Mesodermal cell (in vitro differentiated cells): ENCODE data around the gene TNRC6B.

Experiments
- H3K27ac ChIP-seq: 2 replicates; pipeline ENCODE4 v1.7.0; 2013; ENCODE audit warnings: mild to moderate bottlenecking, low read depth, low read length, moderate library complexity; ENCODE audit not compliant: severe bottlenecking
- H3K36me3 ChIP-seq: 2 replicates; pipeline ENCODE4 v1.7.1; 2013; ENCODE audit warnings: mild to moderate bottlenecking, low read length, moderate library complexity; ENCODE audit not compliant: control insufficient read depth, insufficient read depth
- H3K4me1 ChIP-seq: one replicate; pipeline ENCODE4 v1.7.1; 2013; ENCODE audit warnings: mild to moderate bottlenecking, low read length; ENCODE audit not compliant: insufficient read depth, control insufficient read depth, poor library complexity, severe bottlenecking
- H3K4me3 ChIP-seq: 2 replicates; pipeline ENCODE4 v1.7.0; 2013; ENCODE audit warnings: low read length, control low read depth, mild to moderate bottlenecking; ENCODE audit not compliant: insufficient read depth, poor library complexity, severe bottlenecking; ENCODE audit errors: extremely low read depth
- H3K9me3 ChIP-seq: 2 replicates; pipeline ENCODE4 v1.7.1; 2013; ENCODE audit warnings: mild to moderate bottlenecking, low read length, moderate library complexity; ENCODE audit not compliant: control insufficient read depth
- WGBS, 2 experiments: methylation state at CpG; one replicate each; pipeline ENCODE4 v1.1.5; 2013; ENCODE audit warnings: missing lambda C conversion rate in 2 of 2; ENCODE audit not compliant: insufficient coverage in 2 of 2; 5-methylcytosine and 5-hydroxymethylcytosine counted together

Gene TNRC6B

DNA sequence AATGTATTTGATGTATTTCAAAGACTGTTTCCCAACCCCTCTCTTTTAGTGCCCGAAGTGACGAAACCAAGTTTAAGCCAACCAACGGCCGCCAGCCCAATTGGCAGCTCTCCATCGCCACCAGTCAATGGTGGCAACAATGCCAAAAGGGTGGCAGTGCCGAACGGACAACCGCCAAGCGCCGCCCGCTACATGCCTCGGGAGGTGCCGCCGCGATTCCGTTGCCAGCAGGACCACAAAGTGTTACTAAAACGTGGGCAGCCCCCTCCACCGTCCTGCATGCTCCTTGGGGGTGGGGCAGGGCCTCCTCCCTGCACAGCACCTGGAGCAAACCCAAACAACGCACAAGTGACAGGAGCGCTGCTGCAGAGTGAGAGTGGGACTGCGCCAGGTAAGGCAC is 84.1 kb downstream of the TNRC6B start:
- Histone ChIP-seq H3K9me3 (peaks cover 4% of the 10 kb centered on the region), H3K36me3 (peaks cover 79% of the 10 kb centered on the region), H3K27ac (no peak overlapping the region), H3K4me3 (no peak overlapping the region), H3K4me1 (peaks cover 9% of the 10 kb centered on the region)
- 96 to 98% methylated on average over 9 to 17 of the region's 21 CpGs for WGBS, 2 experiments

DNA sequence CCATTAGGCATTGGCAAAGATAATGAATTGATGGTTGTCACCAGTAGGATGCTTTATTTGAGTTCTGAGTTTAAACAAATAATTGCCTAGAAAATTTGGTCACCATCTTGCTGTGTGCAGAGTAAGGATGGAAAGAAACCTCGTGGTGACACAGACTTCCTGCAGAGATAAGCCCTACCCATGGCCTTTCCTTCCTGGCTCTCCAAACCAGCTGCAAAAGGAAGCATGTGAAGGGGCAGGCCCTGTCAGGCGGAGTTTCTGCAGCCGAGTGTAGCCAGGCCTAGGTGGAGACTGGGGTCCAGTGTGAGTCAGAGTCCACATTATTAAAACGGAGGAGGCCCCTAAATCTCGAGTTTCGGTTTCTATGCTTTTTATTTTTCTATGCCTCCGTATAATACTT is 85.5 kb downstream of the TNRC6B start:
- 55 to 100% methylated on average over 1 to 3 of the region's 7 CpGs for WGBS, 2 experiments

DNA sequence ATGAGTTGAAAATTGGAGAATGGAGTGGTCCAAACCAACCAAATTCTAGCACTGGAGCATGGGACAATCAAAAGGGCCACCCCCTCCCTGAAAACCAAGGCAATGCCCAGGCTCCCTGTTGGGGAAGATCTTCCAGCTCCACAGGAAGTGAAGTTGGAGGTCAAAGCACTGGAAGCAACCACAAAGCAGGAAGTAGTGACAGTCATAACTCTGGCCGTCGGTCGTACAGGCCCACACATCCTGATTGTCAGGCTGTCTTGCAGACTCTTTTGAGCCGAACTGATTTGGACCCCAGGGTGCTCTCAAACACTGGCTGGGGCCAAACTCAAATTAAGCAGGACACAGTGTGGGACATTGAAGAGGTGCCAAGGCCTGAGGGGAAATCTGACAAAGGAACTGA is 88.1 kb downstream of the TNRC6B start:
- Histone ChIP-seq H3K4me1 (peaks cover 6% of the 10 kb centered on the region), H3K36me3 (peaks cover 82% of the 10 kb centered on the region), H3K9me3 (peaks cover 4% of the 10 kb centered on the region), H3K27ac (no peak overlapping the region), H3K4me3 (no peak overlapping the region)
- WGBS, 2 experiments = 100% methylated on average over 4 of the region's 4 CpGs

More for the DNA sequence above, 85.5 kb downstream of the TNRC6B start:
- H3K4me3 ChIP-seq = no peak overlapping the region
- H3K27ac ChIP-seq = no peak overlapping the region
- peaks cover 9% of the 10 kb centered on the region for H3K4me1 ChIP-seq
- peaks cover 4% of the 10 kb centered on the region for H3K9me3 ChIP-seq
- H3K36me3 ChIP-seq = peaks cover 89% of the 10 kb centered on the region

DNA sequence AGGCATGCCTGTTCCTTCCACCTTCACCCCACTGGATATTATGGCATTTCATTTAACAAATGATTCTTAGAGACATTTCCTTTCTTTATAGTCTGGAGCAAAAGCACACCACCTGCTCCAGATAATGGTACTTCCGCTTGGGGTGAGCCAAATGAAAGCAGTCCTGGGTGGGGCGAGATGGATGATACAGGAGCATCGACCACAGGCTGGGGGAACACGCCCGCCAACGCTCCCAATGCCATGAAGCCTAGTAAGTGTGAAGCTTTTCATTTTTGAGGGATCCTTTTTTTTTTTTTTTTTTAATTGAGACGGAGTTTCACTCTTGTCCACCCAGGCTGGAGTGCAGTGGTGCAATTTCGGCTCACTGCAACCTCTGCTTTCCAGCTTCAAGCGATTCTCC is 92.3 kb downstream of the TNRC6B start:
- Histone ChIP-seq H3K27ac (no peak overlapping the region), H3K36me3 (peaks cover 79% of the 10 kb centered on the region)
- WGBS, 2 experiments = 100% methylated on average over 5 to 7 of the region's 9 CpGs

DNA sequence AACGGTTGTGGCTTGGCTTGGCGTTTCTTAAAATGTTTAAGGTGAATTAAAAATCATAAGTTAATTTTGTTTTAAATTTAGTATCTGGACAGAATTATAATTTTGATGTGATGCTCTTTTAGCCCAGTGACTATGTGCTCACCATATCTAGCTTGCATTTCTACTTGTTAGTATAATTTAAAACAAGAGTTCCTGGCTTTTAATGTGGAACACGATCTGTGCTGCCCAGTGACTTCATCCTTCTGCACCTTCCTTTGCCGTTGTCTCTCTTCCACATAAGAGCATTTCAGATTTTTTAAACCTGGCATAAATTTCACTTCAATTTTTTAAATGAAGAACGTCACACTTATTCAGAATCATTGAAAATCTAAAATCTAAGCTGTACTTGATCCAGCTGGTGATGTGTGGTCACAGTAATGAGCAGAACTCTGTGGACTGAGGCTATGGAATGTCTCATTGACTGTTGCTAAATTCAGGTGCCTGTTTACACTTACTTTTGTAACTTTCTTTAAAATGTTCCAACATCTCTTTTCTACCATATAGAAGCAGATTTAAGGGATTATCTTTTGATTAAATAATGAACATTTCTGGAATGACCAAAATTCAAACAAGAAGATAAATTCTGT is 93.1 kb downstream of the TNRC6B start:
- H3K4me3 ChIP-seq = no peak overlapping the region

More for the DNA sequence above, 92.3 kb downstream of the TNRC6B start:
- no peaks in the 10 kb centered on the region for H3K4me1 ChIP-seq
- H3K9me3 ChIP-seq = no peaks in the 10 kb centered on the region
- H3K4me3 ChIP-seq = no peak overlapping the region

DNA sequence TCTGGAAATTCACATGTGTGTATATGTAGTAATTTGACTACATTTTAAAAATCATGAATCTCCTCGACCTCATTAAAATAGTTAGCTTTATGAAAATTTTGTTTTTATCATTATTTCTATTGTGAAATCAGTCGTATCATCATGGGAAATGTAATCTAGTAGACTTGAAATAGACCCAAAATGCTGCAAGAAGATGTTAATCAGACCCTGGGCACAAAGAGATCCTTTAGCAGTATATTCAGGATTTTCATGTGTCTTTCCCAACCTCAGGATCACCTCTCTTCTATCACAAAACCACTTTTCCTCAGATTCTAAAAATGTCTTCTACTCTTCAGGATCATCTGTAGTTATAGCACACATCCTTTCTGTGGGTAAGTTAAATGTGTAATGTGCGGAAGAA is 93.7 kb downstream of the TNRC6B start:
- peaks cover 79% of the 10 kb centered on the region for H3K36me3 ChIP-seq
- 100% methylated on average over 2 of the region's 3 CpGs; no CpG with 5 or more reads in 1 of the 2 experiments for WGBS, 2 experiments
- no peaks in the 10 kb centered on the region for H3K4me1 ChIP-seq

More for the DNA sequence above, 93.1 kb downstream of the TNRC6B start:
- 97 to 100% methylated on average over 3 to 5 of the region's 5 CpGs for WGBS, 2 experiments
- peaks cover 79% of the 10 kb centered on the region for H3K36me3 ChIP-seq
- no peaks in the 10 kb centered on the region for H3K9me3 ChIP-seq
- no peaks in the 10 kb centered on the region for H3K4me1 ChIP-seq
- no peak overlapping the region for H3K27ac ChIP-seq

DNA sequence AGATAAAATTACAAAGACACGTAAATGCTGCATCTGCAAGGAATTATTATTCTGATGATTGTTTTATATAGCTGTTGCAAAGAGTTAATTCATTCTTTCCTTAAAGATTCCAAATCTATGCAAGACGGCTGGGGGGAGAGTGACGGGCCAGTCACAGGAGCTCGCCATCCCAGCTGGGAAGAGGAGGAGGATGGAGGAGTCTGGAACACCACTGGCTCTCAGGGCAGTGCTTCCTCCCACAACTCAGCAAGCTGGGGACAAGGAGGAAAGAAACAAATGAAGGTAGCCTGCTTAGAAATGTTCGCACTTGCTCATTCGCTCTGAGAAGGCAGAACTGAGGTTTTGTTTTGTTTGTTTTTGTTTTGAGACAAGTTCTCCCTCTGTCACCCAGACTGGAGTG is 95.6 kb downstream of the TNRC6B start:
- WGBS, 2 experiments = 79 to 100% methylated on average over 1 to 2 of the region's 6 CpGs
- no peak overlapping the region for H3K27ac ChIP-seq
- no peaks in the 10 kb centered on the region for H3K4me1 ChIP-seq
- H3K36me3 ChIP-seq = peaks cover 74% of the 10 kb centered on the region
- no peaks in the 10 kb centered on the region for H3K9me3 ChIP-seq
- no peak overlapping the region for H3K4me3 ChIP-seq

More for the DNA sequence above, 93.7 kb downstream of the TNRC6B start:
- no peak overlapping the region for H3K4me3 ChIP-seq
- no peak overlapping the region for H3K27ac ChIP-seq
- no peaks in the 10 kb centered on the region for H3K9me3 ChIP-seq

DNA sequence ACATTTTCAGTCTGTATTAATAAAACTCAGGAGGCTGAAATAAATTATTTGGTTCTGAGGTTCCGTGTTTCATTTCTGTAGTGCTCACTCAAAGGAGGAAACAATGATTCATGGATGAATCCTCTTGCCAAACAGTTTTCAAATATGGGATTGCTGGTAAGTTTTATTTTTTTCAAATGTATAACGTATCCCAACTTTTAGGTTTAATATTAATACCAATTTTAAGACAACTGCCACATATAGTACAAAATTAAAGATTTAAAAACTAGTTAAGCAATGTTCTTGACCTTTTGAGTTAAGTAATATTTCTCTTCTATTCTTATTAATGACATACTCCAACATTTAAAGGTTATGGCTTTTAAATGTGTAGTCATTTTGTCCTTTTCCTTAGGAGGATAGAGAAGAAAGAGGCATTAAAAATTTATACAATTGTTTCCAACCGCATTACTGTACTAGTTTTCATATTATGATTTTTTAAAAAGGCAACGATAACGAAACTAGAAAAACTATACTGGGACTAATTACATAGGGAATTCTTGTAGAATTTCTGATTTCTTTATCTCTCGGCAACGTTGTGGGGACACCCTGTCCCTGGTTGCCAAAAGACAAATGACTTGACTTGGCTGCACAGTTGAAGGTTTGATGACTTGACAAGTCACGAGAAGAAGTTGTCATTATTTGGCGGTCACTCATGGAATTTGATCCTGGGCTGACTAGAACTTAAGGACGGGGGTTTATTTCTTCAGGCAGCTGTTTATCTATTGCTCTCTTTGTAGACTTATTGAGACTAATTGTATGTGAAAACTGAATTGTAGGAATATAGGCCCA is 99.5 kb downstream of the TNRC6B start:
- Histone ChIP-seq H3K27ac (no peak overlapping the region), H3K9me3 (no peaks in the 10 kb centered on the region), H3K4me1 (no peaks in the 10 kb centered on the region), H3K36me3 (peaks cover 79% of the 10 kb centered on the region), H3K4me3 (no peak overlapping the region)
- WGBS, 2 experiments = 93 to 95% methylated on average over 5 to 6 of the region's 10 CpGs

DNA sequence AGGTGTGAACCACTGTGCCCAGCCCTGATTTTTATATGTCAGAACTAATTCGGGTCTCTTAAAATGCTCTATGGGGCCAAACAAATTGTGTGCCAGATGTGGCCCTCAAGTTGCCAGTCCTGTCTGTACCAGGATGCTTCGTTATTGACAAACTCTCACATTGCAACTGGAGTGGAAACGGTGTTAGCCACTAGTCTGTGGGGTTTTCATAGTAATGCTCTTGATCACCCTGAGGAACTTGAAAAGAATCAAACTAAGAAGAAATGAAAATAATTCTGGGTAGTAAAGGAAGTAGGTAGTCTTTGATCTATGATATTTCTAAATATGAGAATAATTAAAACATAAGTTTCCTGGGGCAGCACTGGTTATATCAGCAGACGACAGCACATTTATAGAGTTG is 101.3 kb downstream of the TNRC6B start:
- Histone ChIP-seq H3K4me1 (no peaks in the 10 kb centered on the region), H3K27ac (no peak overlapping the region), H3K9me3 (no peaks in the 10 kb centered on the region), H3K4me3 (no peak overlapping the region), H3K36me3 (peaks cover 76% of the 10 kb centered on the region)
- WGBS, 2 experiments = 100% methylated on average over 2 to 3 of the region's 4 CpGs

DNA sequence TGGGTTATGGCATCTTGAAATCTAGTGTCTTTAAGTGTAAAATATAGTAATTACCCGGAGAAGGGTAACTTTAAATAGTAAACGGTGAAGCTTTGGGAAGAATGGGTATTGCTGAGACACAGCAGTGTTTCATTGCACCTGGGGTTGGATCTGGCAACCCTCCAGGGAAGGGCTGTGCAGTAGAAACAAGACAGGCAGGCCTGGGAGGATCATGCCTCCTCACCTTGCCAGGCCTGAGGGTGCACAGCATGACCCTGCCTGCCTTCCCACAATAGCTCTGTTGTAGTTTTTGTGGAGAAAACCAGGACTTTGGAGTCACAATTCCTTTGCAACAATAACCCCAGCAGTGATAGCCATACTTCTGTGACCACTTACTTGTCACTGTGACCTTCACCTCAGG is 104.0 kb downstream of the TNRC6B start:
- Histone ChIP-seq H3K36me3 (peaks cover 79% of the 10 kb centered on the region), H3K4me3 (no peak overlapping the region), H3K27ac (no peak overlapping the region), H3K4me1 (no peaks in the 10 kb centered on the region), H3K9me3 (no peaks in the 10 kb centered on the region)
- WGBS, 2 experiments = 94 to 100% methylated on average over 2 of the region's 2 CpGs

DNA sequence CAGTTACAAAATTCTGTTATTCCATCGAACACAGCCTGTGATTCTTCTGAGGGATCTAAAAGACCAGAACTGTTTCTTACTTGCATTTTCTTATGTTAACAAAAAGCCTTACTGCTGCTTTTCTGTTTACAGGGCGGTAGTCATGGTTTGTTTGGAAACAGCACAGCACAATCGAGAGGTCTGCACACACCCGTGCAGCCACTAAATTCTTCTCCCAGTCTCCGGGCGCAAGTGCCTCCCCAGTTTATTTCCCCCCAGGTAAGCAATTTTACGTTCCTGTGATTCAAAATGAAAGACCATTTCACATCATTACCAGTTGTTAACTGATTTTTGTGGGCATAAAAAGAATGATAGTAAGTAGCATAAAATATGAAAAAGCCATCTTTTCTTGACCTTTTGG is 107.8 kb downstream of the TNRC6B start:
- Histone ChIP-seq H3K4me1 (peaks cover 9% of the 10 kb centered on the region), H3K9me3 (no peaks in the 10 kb centered on the region), H3K36me3 (peaks cover 73% of the 10 kb centered on the region), H3K4me3 (no peak overlapping the region), H3K27ac (no peak overlapping the region)
- WGBS, 2 experiments = 96 to 100% methylated on average over 6 of the region's 7 CpGs
